AG09319 (cell line): ENCODE results near the gene CHRNA10.

Source experiments
- DNase-seq: peaks from one replicate; pipeline ENCODE4 v3.0.0-alpha.2; 2010; ENCODE audit warnings: low read depth; ENCODE audit errors: extremely low read depth
- TF ChIP-seq, protein P1 (sequence below): IDR thresholded peaks from 2 replicates; pipeline ENCODE4 v1.5.1; 2011; ENCODE audit warnings: low read depth, mild to moderate bottlenecking, inconsistent platforms, low read length, moderate library complexity

The CHRNA10 gene

DNA sequence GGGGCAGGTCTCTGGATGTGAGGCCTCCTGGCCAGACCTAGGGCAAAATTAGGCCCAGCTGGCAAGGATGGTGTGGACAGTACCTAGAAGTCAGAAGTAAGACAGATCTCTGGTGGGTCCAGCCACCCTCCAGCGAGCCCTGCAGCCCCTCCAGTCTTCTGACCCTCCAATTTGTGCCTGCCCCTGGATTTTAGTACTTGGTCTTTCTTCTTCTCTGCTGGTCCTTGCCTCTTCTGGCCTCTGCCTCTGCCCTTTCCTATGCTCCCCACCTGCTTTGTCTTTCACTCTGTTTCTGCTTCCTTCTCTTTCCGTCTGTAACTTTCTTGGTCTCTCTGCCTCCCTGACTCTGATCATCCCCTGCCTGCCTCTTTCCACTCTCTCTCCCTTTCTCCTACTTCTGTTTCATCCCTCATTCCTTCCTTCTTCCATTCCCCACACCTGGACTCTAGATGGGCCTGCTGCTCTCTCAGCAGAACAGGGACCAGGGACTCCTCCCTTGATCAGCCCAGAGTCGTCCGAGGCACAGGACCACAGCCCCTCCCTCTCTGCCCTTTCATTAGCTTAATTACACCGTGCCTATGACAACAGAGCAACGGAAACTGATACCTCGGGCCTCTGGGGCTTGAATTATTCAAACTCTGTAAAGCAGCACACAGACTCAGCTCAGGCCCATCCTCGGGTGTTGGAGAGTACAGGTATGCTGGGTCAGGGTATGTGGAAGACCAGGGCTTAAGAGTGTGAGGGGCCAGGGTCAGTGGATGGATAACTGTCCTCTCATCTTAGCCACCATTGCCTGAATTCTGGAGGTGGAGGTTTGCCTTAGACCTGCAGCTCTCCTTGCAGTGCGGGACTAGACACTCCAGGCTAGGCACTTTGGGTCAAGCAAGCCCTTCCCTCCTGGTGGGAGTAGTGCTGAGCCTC lies at the start of gene CHRNA10:
TSS of gene CHRNA10 (minus strand) at position 51 of the 921 bp plus-strand sequence. CDS start 72 bp downstream, outside the sequence.
- DNase-seq: no peak
- TF ChIP-seq, protein P1, sequence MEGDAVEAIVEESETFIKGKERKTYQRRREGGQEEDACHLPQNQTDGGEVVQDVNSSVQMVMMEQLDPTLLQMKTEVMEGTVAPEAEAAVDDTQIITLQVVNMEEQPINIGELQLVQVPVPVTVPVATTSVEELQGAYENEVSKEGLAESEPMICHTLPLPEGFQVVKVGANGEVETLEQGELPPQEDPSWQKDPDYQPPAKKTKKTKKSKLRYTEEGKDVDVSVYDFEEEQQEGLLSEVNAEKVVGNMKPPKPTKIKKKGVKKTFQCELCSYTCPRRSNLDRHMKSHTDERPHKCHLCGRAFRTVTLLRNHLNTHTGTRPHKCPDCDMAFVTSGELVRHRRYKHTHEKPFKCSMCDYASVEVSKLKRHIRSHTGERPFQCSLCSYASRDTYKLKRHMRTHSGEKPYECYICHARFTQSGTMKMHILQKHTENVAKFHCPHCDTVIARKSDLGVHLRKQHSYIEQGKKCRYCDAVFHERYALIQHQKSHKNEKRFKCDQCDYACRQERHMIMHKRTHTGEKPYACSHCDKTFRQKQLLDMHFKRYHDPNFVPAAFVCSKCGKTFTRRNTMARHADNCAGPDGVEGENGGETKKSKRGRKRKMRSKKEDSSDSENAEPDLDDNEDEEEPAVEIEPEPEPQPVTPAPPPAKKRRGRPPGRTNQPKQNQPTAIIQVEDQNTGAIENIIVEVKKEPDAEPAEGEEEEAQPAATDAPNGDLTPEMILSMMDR: no peak

DNA sequence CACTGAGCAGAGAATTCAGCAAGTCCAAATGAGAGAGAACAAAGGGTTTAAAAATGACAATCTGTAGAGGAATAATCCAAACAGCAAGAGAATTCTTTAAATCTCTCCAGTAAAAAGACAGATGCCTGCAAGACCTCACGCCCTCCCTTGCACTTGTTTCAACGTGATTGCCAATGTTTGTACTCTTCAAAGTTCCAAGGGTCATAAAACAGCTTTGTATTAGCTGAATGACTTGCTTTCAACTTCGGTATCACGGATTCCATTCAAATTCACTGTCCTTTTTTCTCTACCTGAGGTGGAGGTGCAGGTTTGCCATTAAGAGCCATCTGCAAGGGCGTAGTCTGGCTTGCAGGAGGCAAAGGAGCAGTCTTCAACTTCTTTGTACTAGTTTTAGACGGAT lies 41.1 kb upstream of the CHRNA10 start:
- TF ChIP-seq, protein P1: no peak
- no peak for DNase-seq

DNA sequence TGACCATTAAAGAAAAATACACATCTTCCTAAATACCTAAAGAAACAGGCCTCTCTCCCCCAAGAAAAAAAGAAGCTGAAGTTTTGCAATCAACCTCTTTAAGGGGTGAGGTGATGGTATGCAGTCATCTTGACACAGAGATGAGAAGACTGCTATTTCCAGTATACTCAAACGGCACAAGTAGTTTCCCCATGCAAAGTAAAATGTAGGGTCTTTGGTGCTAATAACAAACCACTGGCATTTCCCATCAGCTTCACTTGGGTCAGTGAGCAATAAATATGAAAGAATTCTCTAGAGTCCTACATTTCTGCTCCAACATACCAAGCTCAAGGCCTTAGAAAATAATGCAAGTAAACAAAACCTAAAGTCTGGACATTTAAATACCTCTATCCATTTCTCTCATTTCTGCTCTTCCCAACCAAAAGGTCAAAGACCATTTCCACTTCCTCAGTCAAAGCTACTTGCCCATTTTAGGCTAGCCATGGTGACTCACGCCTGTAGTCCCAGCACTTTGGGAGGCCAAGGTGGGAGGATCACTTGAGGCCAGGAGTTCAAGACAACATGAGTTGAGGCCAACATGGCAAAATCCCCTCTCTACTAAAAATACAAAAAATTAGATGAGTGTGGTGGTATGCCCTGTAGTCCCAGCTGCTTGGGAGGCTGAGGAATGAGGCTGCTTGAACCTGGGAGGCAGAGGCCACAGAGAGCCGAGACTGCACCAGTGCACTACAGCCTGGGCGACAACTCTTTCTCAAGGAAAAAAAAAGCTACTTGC lies 39.5 kb upstream of the CHRNA10 start:
- DNase-seq: no peak
- TF ChIP-seq, protein P1: no peak

- TF ChIP-seq, protein P1: no peak
- no peak for DNase-seq
These were observed 38.8 kb upstream of the CHRNA10 start for GRCh38 chr11:3709977-3710376.

- TF ChIP-seq, protein P1: no peak
- DNase-seq: no peak
These were observed 36.0 kb upstream of the CHRNA10 start for GRCh38 chr11:3707176-3707575.

- TF ChIP-seq, protein P1: no peak
- no peak for DNase-seq
These were observed 32.2 kb upstream of the CHRNA10 start for GRCh38 chr11:3703383-3703782.

DNA sequence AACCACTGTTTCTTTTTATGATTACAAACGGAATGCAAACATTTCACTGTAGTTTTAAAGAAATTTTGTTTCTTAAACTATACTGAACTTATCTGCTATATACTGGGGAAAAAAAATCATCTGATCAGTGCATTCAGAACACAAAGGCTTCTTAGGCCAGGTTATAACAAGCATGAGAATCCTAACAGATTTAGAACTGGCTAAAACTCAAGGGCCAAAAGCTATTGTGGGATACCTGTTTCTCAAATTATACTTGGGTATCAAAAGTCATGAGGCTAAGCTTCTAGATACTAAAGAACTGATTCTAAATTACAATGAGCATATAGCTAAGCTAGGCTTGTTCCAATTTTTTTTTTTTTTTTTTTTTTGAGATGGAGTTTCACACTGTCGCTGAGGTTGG lies 29.7 kb upstream of the CHRNA10 start:
- TF ChIP-seq, protein P1: no peak
- no peak for DNase-seq
